SK-N-SH (cell line): ENCODE measurements around the gene SV2C. TPM values are rescaled to one million over a fixed set of nuclear protein-coding genes. Genes with fewer than 3 reads are reported as not detected.

ENCODE experiments used
- CTCF ChIA-PET: fragments of 300-600, 350-600 bp; formaldehyde crosslinking; extraction: SDS; loops from one replicate; lab custom pipeline; 2021; lab: Yijun Ruan, JAX
- POLR2A ChIA-PET: fragments of 350-600 bp; sonication (Branson Sonifier 250); formaldehyde crosslinking; extraction: SDS; loops from one replicate; lab custom pipeline; 2020; ENCODE audit warnings: antibody characterized with exemption, inconsistent platforms; lab: Yijun Ruan, JAX
- DNase-seq: peaks from one replicate; pipeline ENCODE4 v3.0.0; 2012
- H2AFZ ChIP-seq: fragments of 200-600 bp; sonication (generic); 2 replicates; pipeline ENCODE4 v1.8.1; 2016; ENCODE audit warnings: antibody characterized with exemption, mild to moderate bottlenecking, low read depth
- H3F3A ChIP-seq: fragments of 200-600 bp; sonication (generic); replicated peaks from 2 replicates; pipeline ENCODE3; 2016; ENCODE audit warnings: antibody characterized with exemption, mild to moderate bottlenecking; ENCODE audit not compliant: insufficient read depth
- H3K27ac ChIP-seq, 2 experiments: fragments of 200-500 bp in 1 of 2; fragments of 200-600 bp in 1 of 2; sonication (Bioruptor generic) in 1 of 2; sonication (generic), shearing (Covaris generic) in 1 of 2; 2 replicates each; pipeline versions ENCODE4 v1.5.1 to v1.6.1; 2014 to 2016; ENCODE audit warnings: low read depth in 2 of 2, inconsistent platforms in 1 of 2, low read length in 1 of 2, mild to moderate bottlenecking in 1 of 2, mixed read lengths in 1 of 2
- H3K27me3 ChIP-seq: fragments of 200-600 bp; sonication (generic), shearing (Covaris generic); 2 replicates; pipeline ENCODE4 v1.6.1; 2016; ENCODE audit warnings: mixed run types; ENCODE audit not compliant: insufficient read depth
- H3K36me3 ChIP-seq, 2 experiments: fragments of 200-500 bp in 1 of 2; fragments of 200-600 bp in 1 of 2; sonication (Bioruptor generic) in 1 of 2; sonication (generic) in 1 of 2; replicated peaks in 1 of 2; 2 replicates each; pipeline versions ENCODE3 to v1.5.1; 2014 to 2016; ENCODE audit warnings: low read length in 1 of 2, mild to moderate bottlenecking in 1 of 2; ENCODE audit not compliant: insufficient read depth in 2 of 2, control insufficient read depth in 1 of 2
- H3K4me1 ChIP-seq, 2 experiments: fragments of 200-500 bp in 1 of 2; fragments of 200-600 bp in 1 of 2; sonication (Bioruptor generic) in 1 of 2; sonication (generic), shearing (Covaris generic) in 1 of 2; 2 replicates each; pipeline versions ENCODE4 v1.5.1 to v1.6.1; 2014 to 2016; ENCODE audit warnings: low read depth in 1 of 2, low read length in 1 of 2, mixed run types in 1 of 2; ENCODE audit not compliant: insufficient read depth in 2 of 2, control insufficient read depth in 1 of 2
- H3K4me2 ChIP-seq: fragments of 200-600 bp; sonication (generic), shearing (Covaris generic); 2 replicates; pipeline ENCODE4 v1.6.1; 2017; ENCODE audit warnings: mixed run types
- H3K4me3 ChIP-seq, 2 experiments: fragments of 200-500 bp in 1 of 2; fragments of 200-600 bp in 1 of 2; sonication (Bioruptor generic) in 1 of 2; sonication (generic), shearing (Covaris generic) in 1 of 2; 2 replicates each; pipeline versions ENCODE4 v1.5.1 to v1.8.1; 2014 to 2016; ENCODE audit warnings: low read depth in 2 of 2, inconsistent platforms in 1 of 2, low read length in 1 of 2, mild to moderate bottlenecking in 1 of 2, mixed read lengths in 1 of 2, moderate library complexity in 1 of 2
- H3K79me2 ChIP-seq: fragments of 200-600 bp; sonication (generic); 2 replicates; pipeline ENCODE4 v1.8.1; 2017; ENCODE audit warnings: mild to moderate bottlenecking; ENCODE audit not compliant: insufficient read depth
- H3K9ac ChIP-seq: fragments of 200-600 bp; sonication (generic); 2 replicates; pipeline ENCODE4 v1.6.1; 2017; ENCODE audit warnings: mixed run types
- H3K9me2 ChIP-seq: fragments of 200-600 bp; sonication (generic); 2 replicates; pipeline ENCODE4 v1.6.1; 2017; ENCODE audit warnings: mixed run types
- H3K9me3 ChIP-seq: fragments of 200-600 bp; sonication (generic); 2 replicates; pipeline ENCODE4 v1.6.1; 2017; ENCODE audit warnings: mixed run types, mild to moderate bottlenecking, moderate library complexity
- H4K20me1 ChIP-seq: fragments of 200-600 bp; sonication (generic); 2 replicates; pipeline ENCODE4 v1.6.1; 2017; ENCODE audit warnings: mild to moderate bottlenecking, mixed run types; ENCODE audit not compliant: insufficient read depth
- ELF1 ChIP-seq: IDR thresholded peaks from 2 replicates; pipeline ENCODE4 v1.4.0; 2012
- FOXJ3 ChIP-seq: sonication (generic); formaldehyde crosslinking; IDR thresholded peaks from 2 replicates; pipeline ENCODE4 v1.5.1; 2020; ENCODE audit warnings: mild to moderate bottlenecking, missing genetic modification reagents
- GATA2 ChIP-seq: sonication (generic); formaldehyde crosslinking; IDR thresholded peaks from 2 replicates; pipeline ENCODE4 v1.5.0; 2020; ENCODE audit warnings: mild to moderate bottlenecking, missing genetic modification reagents
- MEF2A ChIP-seq: IDR thresholded peaks from 2 replicates; pipeline ENCODE4 v1.4.0; 2012; ENCODE audit warnings: low read depth, borderline replicate concordance
- MXI1 ChIP-seq: IDR thresholded peaks from 2 replicates; pipeline ENCODE4 v1.6.1; 2012; ENCODE audit warnings: mild to moderate bottlenecking, low read depth, low read length, improper control_type of control experiment
- NFIC ChIP-seq: IDR thresholded peaks from 2 replicates; pipeline ENCODE4 v1.4.0; 2012; ENCODE audit warnings: borderline replicate concordance
- NRF1 ChIP-seq: IDR thresholded peaks from 2 replicates; pipeline ENCODE4 v1.6.1; 2012; ENCODE audit warnings: low read depth, mild to moderate bottlenecking, low read length
- RCOR1 ChIP-seq: fragments of 150-350 bp; IDR thresholded peaks from 2 replicates; pipeline ENCODE4 v1.6.1; 2017; ENCODE audit warnings: antibody characterized with exemption, low read length
- TCF12 ChIP-seq: IDR thresholded peaks from 2 replicates; pipeline ENCODE4 v1.4.0; 2012
- WGBS: methylation state at CpG from one replicate; pipeline ENCODE4 v1.1.6; 2017; ENCODE audit warnings: low lambda C conversion rate; 5-methylcytosine and 5-hydroxymethylcytosine counted together
- polyA plus RNA-seq, 3 experiments: library from polyadenylated mRNA; depleted of rRNA; stranded (reverse); fragments of >200 nt; gene quantifications; 2 replicates each; pipeline ENCODE4 v1.2.3, GENCODE V29; 2012
- TF ChIP-seq, protein P1 (sequence below): fragments of 150-350 bp; IDR thresholded peaks from 2 replicates; pipeline ENCODE4 v1.6.1; 2016; ENCODE audit warnings: mild to moderate bottlenecking, low read depth, low read length
- TF ChIP-seq, protein P2 (sequence below): fragments of 200-600 bp; sonication (generic); IDR thresholded peaks from 2 replicates; pipeline ENCODE4 v1.6.1; 2017; ENCODE audit warnings: antibody characterized with exemption, mild to moderate bottlenecking, moderate library complexity
- TF ChIP-seq, protein P3 (sequence below): IDR thresholded peaks from 2 replicates; pipeline ENCODE4 v1.4.0; 2012; ENCODE audit warnings: low read depth, borderline replicate concordance
- TF ChIP-seq, protein P4 (sequence below): IDR thresholded peaks from 2 replicates; pipeline ENCODE4; 2012
- TF ChIP-seq, protein P5 (sequence below): IDR thresholded peaks from 2 replicates; pipeline ENCODE4 v1.4.0; 2012; ENCODE audit warnings: low read depth
- TF ChIP-seq, protein P6 (sequence below): IDR thresholded peaks from 2 replicates; pipeline ENCODE4 v1.4.0; 2012; ENCODE audit warnings: low read depth, borderline replicate concordance

Gene SV2C
- polyA plus RNA-seq, 1 of the 3 experiments (the other 2 are of a cell fraction) = 0.05 TPM

DNA sequence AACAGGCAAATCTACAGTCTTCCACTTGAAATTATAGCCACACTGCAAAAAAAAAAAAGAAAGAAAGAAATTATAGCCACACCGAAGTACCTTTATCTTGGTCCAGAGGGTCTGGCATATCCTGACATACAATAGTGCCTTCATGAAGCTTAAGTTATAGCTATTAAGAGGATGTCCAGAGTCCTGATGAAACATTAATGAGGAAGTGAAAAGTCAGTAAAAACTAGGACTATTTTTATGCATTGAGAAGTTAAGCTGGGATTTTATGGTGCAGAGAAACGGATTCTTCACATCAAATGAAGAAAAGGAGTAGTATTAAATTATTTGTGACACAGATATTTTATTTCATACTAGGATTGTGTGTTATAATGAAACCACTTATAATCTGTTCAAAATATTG is 123.9 kb downstream of the SV2C start:
- Histone ChIP-seq H3K27me3 (no peaks in the 10 kb centered on the region), H3F3A (no peaks in the 10 kb centered on the region), H3K9me2 (no peaks in the 10 kb centered on the region), H3K4me3 (no peak overlapping the region), H3K9ac (no peak overlapping the region), H3K4me1 (peaks cover 0 to 18% of the 10 kb centered on the region in 2 experiments; a peak in 1 of 4 replicates), H3K36me3 (no peaks in the 10 kb centered on the region), H3K9me3 (no peaks in the 10 kb centered on the region), H2AFZ (no peak overlapping the region), H3K27ac (no peak overlapping the region), H3K4me2 (no peak overlapping the region), H4K20me1 (no peaks in the 10 kb centered on the region), H3K79me2 (no peaks in the 10 kb centered on the region)
- WGBS = 47% methylated on average over 2 of the region's 2 CpGs
- ChIA-PET POLR2A (no interaction called here), CTCF (interaction anchor here (0.7 to 1.1 kb wide), 3 partner anchors 11 to 32 kb away, joined by 3 to 4 read pairs (median 3); no protein-coding TSS in a partner anchor)
- no peak for DNase-seq
- TF ChIP-seq TCF12 (no peak), ELF1 (no peak), FOXJ3 (CRISPR knock-in tag) (no peak), GATA2 (CRISPR knock-in tag) (no peak), NRF1 (no peak), MXI1 (no peak), NFIC (no peak), RCOR1 (no peak), MEF2A (no peak)
- TF ChIP-seq, protein P1, sequence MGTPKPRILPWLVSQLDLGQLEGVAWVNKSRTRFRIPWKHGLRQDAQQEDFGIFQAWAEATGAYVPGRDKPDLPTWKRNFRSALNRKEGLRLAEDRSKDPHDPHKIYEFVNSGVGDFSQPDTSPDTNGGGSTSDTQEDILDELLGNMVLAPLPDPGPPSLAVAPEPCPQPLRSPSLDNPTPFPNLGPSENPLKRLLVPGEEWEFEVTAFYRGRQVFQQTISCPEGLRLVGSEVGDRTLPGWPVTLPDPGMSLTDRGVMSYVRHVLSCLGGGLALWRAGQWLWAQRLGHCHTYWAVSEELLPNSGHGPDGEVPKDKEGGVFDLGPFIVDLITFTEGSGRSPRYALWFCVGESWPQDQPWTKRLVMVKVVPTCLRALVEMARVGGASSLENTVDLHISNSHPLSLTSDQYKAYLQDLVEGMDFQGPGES = no peak
- TF ChIP-seq, protein P2, sequence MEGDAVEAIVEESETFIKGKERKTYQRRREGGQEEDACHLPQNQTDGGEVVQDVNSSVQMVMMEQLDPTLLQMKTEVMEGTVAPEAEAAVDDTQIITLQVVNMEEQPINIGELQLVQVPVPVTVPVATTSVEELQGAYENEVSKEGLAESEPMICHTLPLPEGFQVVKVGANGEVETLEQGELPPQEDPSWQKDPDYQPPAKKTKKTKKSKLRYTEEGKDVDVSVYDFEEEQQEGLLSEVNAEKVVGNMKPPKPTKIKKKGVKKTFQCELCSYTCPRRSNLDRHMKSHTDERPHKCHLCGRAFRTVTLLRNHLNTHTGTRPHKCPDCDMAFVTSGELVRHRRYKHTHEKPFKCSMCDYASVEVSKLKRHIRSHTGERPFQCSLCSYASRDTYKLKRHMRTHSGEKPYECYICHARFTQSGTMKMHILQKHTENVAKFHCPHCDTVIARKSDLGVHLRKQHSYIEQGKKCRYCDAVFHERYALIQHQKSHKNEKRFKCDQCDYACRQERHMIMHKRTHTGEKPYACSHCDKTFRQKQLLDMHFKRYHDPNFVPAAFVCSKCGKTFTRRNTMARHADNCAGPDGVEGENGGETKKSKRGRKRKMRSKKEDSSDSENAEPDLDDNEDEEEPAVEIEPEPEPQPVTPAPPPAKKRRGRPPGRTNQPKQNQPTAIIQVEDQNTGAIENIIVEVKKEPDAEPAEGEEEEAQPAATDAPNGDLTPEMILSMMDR = no peak
- TF ChIP-seq, protein P3, sequence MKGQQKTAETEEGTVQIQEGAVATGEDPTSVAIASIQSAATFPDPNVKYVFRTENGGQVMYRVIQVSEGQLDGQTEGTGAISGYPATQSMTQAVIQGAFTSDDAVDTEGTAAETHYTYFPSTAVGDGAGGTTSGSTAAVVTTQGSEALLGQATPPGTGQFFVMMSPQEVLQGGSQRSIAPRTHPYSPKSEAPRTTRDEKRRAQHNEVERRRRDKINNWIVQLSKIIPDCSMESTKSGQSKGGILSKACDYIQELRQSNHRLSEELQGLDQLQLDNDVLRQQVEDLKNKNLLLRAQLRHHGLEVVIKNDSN = no peak
- TF ChIP-seq, protein P4, sequence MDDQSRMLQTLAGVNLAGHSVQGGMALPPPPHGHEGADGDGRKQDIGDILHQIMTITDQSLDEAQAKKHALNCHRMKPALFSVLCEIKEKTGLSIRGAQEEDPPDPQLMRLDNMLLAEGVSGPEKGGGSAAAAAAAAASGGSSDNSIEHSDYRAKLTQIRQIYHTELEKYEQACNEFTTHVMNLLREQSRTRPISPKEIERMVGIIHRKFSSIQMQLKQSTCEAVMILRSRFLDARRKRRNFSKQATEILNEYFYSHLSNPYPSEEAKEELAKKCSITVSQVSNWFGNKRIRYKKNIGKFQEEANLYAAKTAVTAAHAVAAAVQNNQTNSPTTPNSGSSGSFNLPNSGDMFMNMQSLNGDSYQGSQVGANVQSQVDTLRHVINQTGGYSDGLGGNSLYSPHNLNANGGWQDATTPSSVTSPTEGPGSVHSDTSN = no peak
- TF ChIP-seq, protein P5, sequence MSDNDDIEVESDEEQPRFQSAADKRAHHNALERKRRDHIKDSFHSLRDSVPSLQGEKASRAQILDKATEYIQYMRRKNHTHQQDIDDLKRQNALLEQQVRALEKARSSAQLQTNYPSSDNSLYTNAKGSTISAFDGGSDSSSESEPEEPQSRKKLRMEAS = no peak
- TF ChIP-seq, protein P6, sequence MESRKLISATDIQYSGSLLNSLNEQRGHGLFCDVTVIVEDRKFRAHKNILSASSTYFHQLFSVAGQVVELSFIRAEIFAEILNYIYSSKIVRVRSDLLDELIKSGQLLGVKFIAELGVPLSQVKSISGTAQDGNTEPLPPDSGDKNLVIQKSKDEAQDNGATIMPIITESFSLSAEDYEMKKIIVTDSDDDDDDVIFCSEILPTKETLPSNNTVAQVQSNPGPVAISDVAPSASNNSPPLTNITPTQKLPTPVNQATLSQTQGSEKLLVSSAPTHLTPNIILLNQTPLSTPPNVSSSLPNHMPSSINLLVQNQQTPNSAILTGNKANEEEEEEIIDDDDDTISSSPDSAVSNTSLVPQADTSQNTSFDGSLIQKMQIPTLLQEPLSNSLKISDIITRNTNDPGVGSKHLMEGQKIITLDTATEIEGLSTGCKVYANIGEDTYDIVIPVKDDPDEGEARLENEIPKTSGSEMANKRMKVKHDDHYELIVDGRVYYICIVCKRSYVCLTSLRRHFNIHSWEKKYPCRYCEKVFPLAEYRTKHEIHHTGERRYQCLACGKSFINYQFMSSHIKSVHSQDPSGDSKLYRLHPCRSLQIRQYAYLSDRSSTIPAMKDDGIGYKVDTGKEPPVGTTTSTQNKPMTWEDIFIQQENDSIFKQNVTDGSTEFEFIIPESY = no peak
